AG04449 (cell line): ENCODE data around the gene NAT8.

Experiments
- CTCF ChIA-PET: fragments of 350-600 bp; formaldehyde crosslinking; extraction: SDS; loops from one replicate; lab custom pipeline; 2021; ENCODE audit warnings: antibody characterized with exemption; lab: Yijun Ruan, JAX
- POLR2A ChIA-PET: fragments of 400-600, 350-600 bp; formaldehyde crosslinking; extraction: SDS; loops from one replicate; lab custom pipeline; 2020; ENCODE audit warnings: antibody characterized with exemption, inconsistent platforms; lab: Yijun Ruan, JAX
- DNase-seq: peaks from one replicate; pipeline ENCODE4 v3.0.0-alpha.2; 2010; ENCODE audit warnings: low read depth, low spot score
- H3K4me3 ChIP-seq: 2 replicates; pipeline ENCODE4 v1.5.1; 2011; ENCODE audit warnings: low read depth, mild to moderate bottlenecking, control low read depth, low read length
- TF ChIP-seq, protein P1 (sequence below): IDR thresholded peaks from one replicate; pipeline ENCODE4 v1.5.1; 2011; ENCODE audit warnings: mild to moderate bottlenecking, moderate library complexity, low read length, control low read depth, inconsistent platforms; ENCODE audit not compliant: insufficient read depth; ENCODE audit errors: missing control alignments

NAT8 gene

GRCh38 chr2:73594251-73594650 is 48.0 kb downstream of the NAT8 start:
- CTCF ChIA-PET: no interaction called here
- H3K4me3 ChIP-seq: no peak overlapping the region

DNA sequence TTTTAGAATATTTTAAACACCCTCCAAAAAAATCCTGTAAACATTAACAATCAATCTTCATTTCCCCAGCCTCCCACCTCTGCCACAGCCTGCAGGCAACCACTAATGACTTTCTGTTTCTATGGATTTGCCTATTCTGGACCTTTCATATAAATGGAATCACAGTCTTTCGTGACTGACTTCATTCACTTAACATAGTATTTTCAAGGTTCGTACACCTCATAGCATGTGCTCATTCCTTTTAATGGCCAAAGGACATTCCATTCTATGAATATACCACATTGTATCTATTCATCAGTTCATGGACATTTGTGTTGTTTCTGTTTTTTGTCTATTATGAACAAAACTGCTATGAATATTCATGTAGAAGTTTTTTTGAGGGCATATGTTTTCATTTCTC is 48.5 kb downstream of the NAT8 start:
- DNase-seq: no peak
- ChIA-PET POLR2A (no interaction called here), CTCF (interaction anchor here (1.1 kb wide), 1 partner anchor 86 kb away, joined by 3 read pairs; no protein-coding TSS in a partner anchor)
- TF ChIP-seq, protein P1, sequence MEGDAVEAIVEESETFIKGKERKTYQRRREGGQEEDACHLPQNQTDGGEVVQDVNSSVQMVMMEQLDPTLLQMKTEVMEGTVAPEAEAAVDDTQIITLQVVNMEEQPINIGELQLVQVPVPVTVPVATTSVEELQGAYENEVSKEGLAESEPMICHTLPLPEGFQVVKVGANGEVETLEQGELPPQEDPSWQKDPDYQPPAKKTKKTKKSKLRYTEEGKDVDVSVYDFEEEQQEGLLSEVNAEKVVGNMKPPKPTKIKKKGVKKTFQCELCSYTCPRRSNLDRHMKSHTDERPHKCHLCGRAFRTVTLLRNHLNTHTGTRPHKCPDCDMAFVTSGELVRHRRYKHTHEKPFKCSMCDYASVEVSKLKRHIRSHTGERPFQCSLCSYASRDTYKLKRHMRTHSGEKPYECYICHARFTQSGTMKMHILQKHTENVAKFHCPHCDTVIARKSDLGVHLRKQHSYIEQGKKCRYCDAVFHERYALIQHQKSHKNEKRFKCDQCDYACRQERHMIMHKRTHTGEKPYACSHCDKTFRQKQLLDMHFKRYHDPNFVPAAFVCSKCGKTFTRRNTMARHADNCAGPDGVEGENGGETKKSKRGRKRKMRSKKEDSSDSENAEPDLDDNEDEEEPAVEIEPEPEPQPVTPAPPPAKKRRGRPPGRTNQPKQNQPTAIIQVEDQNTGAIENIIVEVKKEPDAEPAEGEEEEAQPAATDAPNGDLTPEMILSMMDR: no peak
- no peak overlapping the region for H3K4me3 ChIP-seq

More at GRCh38 chr2:73594251-73594650, 48.0 kb downstream of the NAT8 start:
- no peak for DNase-seq
- TF ChIP-seq, protein P1: no peak
- POLR2A ChIA-PET: no interaction called here
